GM12872 (cell line): ENCODE data around the gene FBXL13.

Source experiments
- CTCF ChIP-seq: IDR thresholded peaks from 3 replicates; pipeline ENCODE4 v1.5.1; 2011; ENCODE audit warnings: low read depth, mild to moderate bottlenecking, low read length, moderate library complexity; ENCODE audit not compliant: insufficient read depth

Gene FBXL13

GRCh38 chr7:102842284-102842683 lies 232.3 kb downstream of the FBXL13 start:
- no peak for TF ChIP-seq CTCF

GRCh38 chr7:102841290-102841689 lies 233.3 kb downstream of the FBXL13 start:
- TF ChIP-seq CTCF, result no peak

GRCh38 chr7:102840404-102840803 lies 234.2 kb downstream of the FBXL13 start:
- no peak for TF ChIP-seq CTCF

GRCh38 chr7:102837802-102838201 lies 236.8 kb downstream of the FBXL13 start:
- no peak for TF ChIP-seq CTCF

GRCh38 chr7:102836977-102837376 lies 237.6 kb downstream of the FBXL13 start:
- no peak for TF ChIP-seq CTCF

GRCh38 chr7:102836191-102836919 lies 238.2 kb downstream of the FBXL13 start:
- TF ChIP-seq CTCF, result no peak

GRCh38 chr7:102834999-102835398 lies 239.6 kb downstream of the FBXL13 start:
- TF ChIP-seq CTCF, result no peak
